Subcutaneous abdominal adipose tissue (tissue), 5 donors: ENCODE results near the gene CTPS2.
"Not testable (repeated sequence)": the region's sequence is repeated elsewhere in the genome, so short reads cannot be mapped to it uniquely, and the experiment has no call there.

ENCODE experiments used
- H3K27ac ChIP-seq: one replicate; pipeline ENCODE4 v1.7.0; 2013; ENCODE audit warnings: low read depth, mild to moderate bottlenecking, inconsistent platforms, low read length, moderate library complexity
- H3K27me3 ChIP-seq, 5 donors: one replicate each; pipeline ENCODE4 v1.7.0; 2013; ENCODE audit warnings: low read length in 5 of 5, inconsistent platforms in 1 of 5; ENCODE audit not compliant: control insufficient read depth in 5 of 5, insufficient read depth in 4 of 5
- H3K36me3 ChIP-seq, 5 donors: one replicate each; pipeline ENCODE4 v1.7.0; 2013; ENCODE audit warnings: low read length in 5 of 5; ENCODE audit not compliant: control insufficient read depth in 5 of 5, insufficient read depth in 5 of 5
- H3K4me1 ChIP-seq, 5 donors: one replicate each; pipeline ENCODE4 v1.7.0; 2013; ENCODE audit warnings: low read length in 5 of 5, mild to moderate bottlenecking in 3 of 5, moderate library complexity in 1 of 5; ENCODE audit not compliant: control insufficient read depth in 5 of 5, insufficient read depth in 5 of 5
- H3K4me3 ChIP-seq, 5 donors: one replicate each; pipeline ENCODE4 v1.7.0; 2013; ENCODE audit warnings: low read length in 5 of 5, low read depth in 1 of 5
- H3K9ac ChIP-seq, 5 donors: one replicate each; pipeline ENCODE4 v1.7.0; 2013; ENCODE audit warnings: low read length in 5 of 5, mild to moderate bottlenecking in 4 of 5, moderate library complexity in 3 of 5
- H3K9me3 ChIP-seq, 5 donors: one replicate each; pipeline ENCODE4 v1.7.0; 2013; ENCODE audit warnings: low read length in 5 of 5; ENCODE audit not compliant: control insufficient read depth in 5 of 5
- donor health status: healthy.
- donor health status: healthy.
- donor health status: healthy.
- donor health status: healthy.
- donor health status: healthy.

Gene CTPS2

DNA sequence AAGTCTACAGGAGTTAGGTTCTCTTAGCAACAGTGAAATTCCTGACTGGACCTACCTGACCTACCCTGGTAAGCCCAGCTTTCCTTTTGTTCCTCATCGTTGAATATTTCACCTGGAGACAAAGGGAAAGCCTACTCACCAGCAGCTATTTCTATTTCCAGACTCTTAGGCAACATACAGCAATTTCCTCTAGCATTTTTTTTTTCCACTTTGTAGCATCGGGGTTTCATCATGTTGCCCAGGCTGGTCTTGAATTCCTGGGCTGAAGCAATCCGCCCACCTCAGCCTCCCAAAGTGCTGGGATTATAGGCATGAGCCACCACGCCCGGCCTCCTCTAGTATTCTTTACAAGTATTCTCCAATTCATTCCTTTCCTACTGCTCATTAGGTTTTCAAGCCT, 69.3 kb downstream of the CTPS2 start:
- H3K4me1 ChIP-seq, result no peaks in the 10 kb centered on the region
- H3K36me3 ChIP-seq, result peaks cover 0 to 20% (median 7%) of the 10 kb centered on the region in 5 donors
- H3K9ac ChIP-seq, result no peak overlapping the region
- H3K9me3 ChIP-seq, result no peaks in the 10 kb centered on the region
- H3K27me3 ChIP-seq, result peaks cover 0 to 3% (median 0%) of the 10 kb centered on the region in 5 donors
- no peak overlapping the region for H3K27ac ChIP-seq
- no peak overlapping the region for H3K4me3 ChIP-seq

- Histone ChIP-seq H3K4me3 (no peak overlapping the region), H3K9ac (no peak overlapping the region)
Measured at GRCh38 chrX:16640823-16641222, 71.6 kb downstream of the CTPS2 start.

DNA sequence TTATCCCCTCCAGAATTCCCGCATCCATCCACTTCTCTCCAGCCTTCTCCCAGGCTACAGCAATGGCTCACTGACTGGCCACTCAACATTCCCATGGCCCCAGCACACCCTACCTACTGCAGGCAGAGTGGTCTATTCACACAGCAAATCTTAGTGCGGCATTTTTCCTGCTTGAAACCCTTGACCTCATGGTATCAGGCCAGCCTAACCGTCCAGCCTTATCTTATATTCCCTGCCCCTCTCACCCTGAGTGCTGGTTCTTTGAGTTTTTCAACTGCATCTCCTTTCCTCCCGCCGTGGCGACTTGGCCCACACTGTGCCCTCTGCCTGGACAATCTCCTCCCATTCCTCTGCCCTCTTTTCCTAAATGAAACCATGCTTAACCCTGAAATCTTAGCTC, 72.5 kb downstream of the CTPS2 start:
- Histone ChIP-seq H3K36me3 (peaks cover 0 to 15% (median 4%) of the 10 kb centered on the region in 5 donors), H3K9ac (no peak overlapping the region), H3K27me3 (peaks cover 0 to 3% (median 0%) of the 10 kb centered on the region in 5 donors), H3K4me3 (no peak overlapping the region), H3K27ac (no peak overlapping the region), H3K9me3 (no peaks in the 10 kb centered on the region), H3K4me1 (no peaks in the 10 kb centered on the region)

More at GRCh38 chrX:16640823-16641222, 71.6 kb downstream of the CTPS2 start:
- Histone ChIP-seq H3K36me3 (peaks cover 0 to 15% (median 4%) of the 10 kb centered on the region in 5 donors), H3K27ac (no peak overlapping the region), H3K27me3 (peaks cover 0 to 3% (median 0%) of the 10 kb centered on the region in 5 donors), H3K9me3 (no peaks in the 10 kb centered on the region), H3K4me1 (no peaks in the 10 kb centered on the region)

DNA sequence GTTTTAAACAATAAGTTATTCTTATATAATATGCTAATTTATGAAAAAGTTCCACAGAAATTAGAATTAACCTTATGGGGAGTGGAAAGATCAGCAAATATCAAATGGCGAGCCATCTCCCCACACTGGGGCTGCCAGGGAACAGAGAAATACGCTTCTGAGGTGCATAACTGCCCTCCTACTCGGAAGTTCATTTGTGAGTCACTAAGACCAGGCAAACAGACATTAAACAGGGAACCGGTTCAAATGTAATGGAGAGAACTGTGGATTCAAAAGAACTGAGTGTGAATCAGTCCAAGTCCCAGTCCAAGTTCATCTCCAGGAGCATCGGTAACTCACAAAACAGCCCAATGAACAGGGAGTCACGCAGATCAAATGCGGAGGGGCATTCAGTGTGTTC, 73.9 kb downstream of the CTPS2 start:
- Histone ChIP-seq H3K9ac (no peak overlapping the region), H3K9me3 (no peaks in the 10 kb centered on the region), H3K36me3 (peaks cover 0 to 15% (median 4%) of the 10 kb centered on the region in 5 donors), H3K4me3 (no peak overlapping the region), H3K4me1 (no peaks in the 10 kb centered on the region), H3K27ac (no peak overlapping the region), H3K27me3 (peaks cover 0 to 3% (median 0%) of the 10 kb centered on the region in 5 donors)

- H3K27me3 ChIP-seq, result no peaks in the 10 kb centered on the region
- H3K4me1 ChIP-seq, result no peaks in the 10 kb centered on the region
- no peak overlapping the region for H3K4me3 ChIP-seq
- peaks cover 0 to 8% (median 4%) of the 10 kb centered on the region in 5 donors for H3K36me3 ChIP-seq
- no peak overlapping the region for H3K9ac ChIP-seq
- H3K9me3 ChIP-seq, result no peaks in the 10 kb centered on the region
- no peak overlapping the region for H3K27ac ChIP-seq
Measured at GRCh38 chrX:16635596-16635995, 76.9 kb downstream of the CTPS2 start.

GRCh38 chrX:16635040-16635439, 77.4 kb downstream of the CTPS2 start:
- H3K36me3 ChIP-seq, result peaks cover 0 to 8% (median 4%) of the 10 kb centered on the region in 5 donors
- H3K9me3 ChIP-seq, result no peaks in the 10 kb centered on the region
- no peaks in the 10 kb centered on the region for H3K27me3 ChIP-seq
- H3K4me1 ChIP-seq, result no peaks in the 10 kb centered on the region
- H3K27ac ChIP-seq, result no peak overlapping the region
- no peak overlapping the region for H3K9ac ChIP-seq
- H3K4me3 ChIP-seq, result no peak overlapping the region

GRCh38 chrX:16633754-16634153, 78.7 kb downstream of the CTPS2 start:
- H3K9me3 ChIP-seq, result no peaks in the 10 kb centered on the region
- no peak overlapping the region for H3K4me3 ChIP-seq
- H3K27ac ChIP-seq, result no peak overlapping the region

GRCh38 chrX:16629909-16630308, 82.6 kb downstream of the CTPS2 start:
- H3K9me3 ChIP-seq, result no peaks in the 10 kb centered on the region
- peaks cover 0 to 9% (median 0%) of the 10 kb centered on the region in 5 donors for H3K36me3 ChIP-seq
- peaks cover 0 to 5% (median 0%) of the 10 kb centered on the region in 5 donors for H3K27me3 ChIP-seq
- H3K27ac ChIP-seq, result no peak overlapping the region
- no peak overlapping the region for H3K9ac ChIP-seq
- H3K4me1 ChIP-seq, result no peaks in the 10 kb centered on the region
- no peak overlapping the region for H3K4me3 ChIP-seq

More at GRCh38 chrX:16633754-16634153, 78.7 kb downstream of the CTPS2 start:
- H3K36me3 ChIP-seq, result peaks cover 0 to 6% (median 2%) of the 10 kb centered on the region in 5 donors
- peaks cover 0 to 2% (median 0%) of the 10 kb centered on the region in 5 donors for H3K27me3 ChIP-seq
- H3K4me1 ChIP-seq, result no peaks in the 10 kb centered on the region
- no peak overlapping the region for H3K9ac ChIP-seq

DNA sequence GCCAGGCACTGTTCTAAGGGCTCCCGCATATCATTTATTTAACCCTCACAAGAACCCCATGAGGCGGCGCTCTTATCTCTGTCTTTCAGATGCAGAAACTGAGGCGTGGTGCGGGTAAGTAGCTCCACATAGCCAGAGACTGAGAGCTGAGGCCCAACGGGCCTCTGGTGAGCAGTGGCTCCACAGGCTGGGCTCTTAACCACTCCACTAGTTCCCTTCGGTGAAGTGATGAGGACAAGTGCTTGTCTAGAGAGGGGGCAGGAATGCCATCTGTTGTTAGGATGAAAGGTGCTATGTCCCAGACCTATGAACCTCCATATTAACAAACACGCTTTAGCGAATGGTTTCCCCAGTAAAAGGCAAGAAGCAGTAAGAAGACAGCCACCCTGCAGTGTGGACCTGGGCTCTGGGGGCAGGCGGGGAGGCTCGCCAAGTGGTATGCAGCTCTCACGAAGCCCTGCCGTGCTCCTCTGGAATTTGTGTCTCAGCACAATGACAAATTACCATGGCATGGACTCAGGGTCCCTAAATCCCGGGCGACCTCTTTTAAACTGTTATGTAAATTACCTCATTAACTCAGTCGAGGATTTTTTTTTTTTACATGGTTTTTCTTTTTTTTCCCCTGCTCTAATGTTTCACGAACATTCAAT, 83.4 kb downstream of the CTPS2 start:
- H3K9me3 ChIP-seq, result no peaks in the 10 kb centered on the region
- H3K9ac ChIP-seq, result no peak overlapping the region
- peaks cover 0 to 5% (median 0%) of the 10 kb centered on the region in 5 donors for H3K27me3 ChIP-seq
- H3K36me3 ChIP-seq, result peaks cover 0 to 9% (median 0%) of the 10 kb centered on the region in 5 donors
- H3K27ac ChIP-seq, result no peak overlapping the region
- no peak overlapping the region for H3K4me3 ChIP-seq
- no peaks in the 10 kb centered on the region for H3K4me1 ChIP-seq

GRCh38 chrX:16628511-16628910, 84.0 kb downstream of the CTPS2 start:
- not testable (repeated sequence) for H3K9me3 ChIP-seq, H3K4me1 ChIP-seq, H3K27ac ChIP-seq, H3K36me3 ChIP-seq, H3K27me3 ChIP-seq, H3K9ac ChIP-seq, H3K4me3 ChIP-seq
